ENCODE measurements around the gene GTPBP4. TPM values are rescaled to one million over a fixed set of nuclear protein-coding genes. Genes with fewer than 3 reads are reported as not detected.

Gene GTPBP4
- total RNA-seq, 1 donor from 2014 or later = 33.8 TPM

DNA sequence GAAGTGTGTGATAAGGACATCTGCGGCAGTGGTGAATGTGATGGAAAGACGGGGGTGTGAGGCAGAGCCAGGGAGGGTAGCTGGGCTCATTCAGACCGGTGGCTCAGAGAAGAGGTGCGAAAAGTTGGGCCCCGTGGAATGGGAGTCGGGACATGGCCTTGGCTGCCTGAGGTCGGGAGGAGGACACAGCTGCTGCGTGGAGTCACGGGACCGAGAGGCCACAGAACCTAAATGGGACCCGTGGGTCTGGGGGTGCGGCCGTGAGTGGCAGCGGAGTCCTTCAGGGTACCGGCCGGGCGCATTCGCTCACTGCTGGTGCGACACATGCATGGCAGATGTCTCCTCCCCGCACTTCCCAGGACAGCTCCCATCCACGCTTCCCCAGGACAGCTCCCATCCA, 33.8 kb upstream of the GTPBP4 start:
- peaks cover 12% of the 10 kb centered on the region for H3K27me3 ChIP-seq (ENCODE audit: low read depth)
- no peak overlapping the region for H3K4me3 ChIP-seq
- TF ChIP-seq, protein P1, sequence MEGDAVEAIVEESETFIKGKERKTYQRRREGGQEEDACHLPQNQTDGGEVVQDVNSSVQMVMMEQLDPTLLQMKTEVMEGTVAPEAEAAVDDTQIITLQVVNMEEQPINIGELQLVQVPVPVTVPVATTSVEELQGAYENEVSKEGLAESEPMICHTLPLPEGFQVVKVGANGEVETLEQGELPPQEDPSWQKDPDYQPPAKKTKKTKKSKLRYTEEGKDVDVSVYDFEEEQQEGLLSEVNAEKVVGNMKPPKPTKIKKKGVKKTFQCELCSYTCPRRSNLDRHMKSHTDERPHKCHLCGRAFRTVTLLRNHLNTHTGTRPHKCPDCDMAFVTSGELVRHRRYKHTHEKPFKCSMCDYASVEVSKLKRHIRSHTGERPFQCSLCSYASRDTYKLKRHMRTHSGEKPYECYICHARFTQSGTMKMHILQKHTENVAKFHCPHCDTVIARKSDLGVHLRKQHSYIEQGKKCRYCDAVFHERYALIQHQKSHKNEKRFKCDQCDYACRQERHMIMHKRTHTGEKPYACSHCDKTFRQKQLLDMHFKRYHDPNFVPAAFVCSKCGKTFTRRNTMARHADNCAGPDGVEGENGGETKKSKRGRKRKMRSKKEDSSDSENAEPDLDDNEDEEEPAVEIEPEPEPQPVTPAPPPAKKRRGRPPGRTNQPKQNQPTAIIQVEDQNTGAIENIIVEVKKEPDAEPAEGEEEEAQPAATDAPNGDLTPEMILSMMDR (IDR thresholded peaks at IDR 0.05; ENCODE audit: borderline replicate concordance) = no peak
- H3K9me3 ChIP-seq (replicated peaks) = no peaks in the 10 kb centered on the region
- intact Hi-C loops (cut with micrococcal nuclease) = no loop called here
- no peak for DNase-seq
- no peak overlapping the region for H3K27ac ChIP-seq (replicated peaks)
- no peaks in the 10 kb centered on the region for H3K36me3 ChIP-seq
- H3K4me1 ChIP-seq = no peaks in the 10 kb centered on the region

DNA sequence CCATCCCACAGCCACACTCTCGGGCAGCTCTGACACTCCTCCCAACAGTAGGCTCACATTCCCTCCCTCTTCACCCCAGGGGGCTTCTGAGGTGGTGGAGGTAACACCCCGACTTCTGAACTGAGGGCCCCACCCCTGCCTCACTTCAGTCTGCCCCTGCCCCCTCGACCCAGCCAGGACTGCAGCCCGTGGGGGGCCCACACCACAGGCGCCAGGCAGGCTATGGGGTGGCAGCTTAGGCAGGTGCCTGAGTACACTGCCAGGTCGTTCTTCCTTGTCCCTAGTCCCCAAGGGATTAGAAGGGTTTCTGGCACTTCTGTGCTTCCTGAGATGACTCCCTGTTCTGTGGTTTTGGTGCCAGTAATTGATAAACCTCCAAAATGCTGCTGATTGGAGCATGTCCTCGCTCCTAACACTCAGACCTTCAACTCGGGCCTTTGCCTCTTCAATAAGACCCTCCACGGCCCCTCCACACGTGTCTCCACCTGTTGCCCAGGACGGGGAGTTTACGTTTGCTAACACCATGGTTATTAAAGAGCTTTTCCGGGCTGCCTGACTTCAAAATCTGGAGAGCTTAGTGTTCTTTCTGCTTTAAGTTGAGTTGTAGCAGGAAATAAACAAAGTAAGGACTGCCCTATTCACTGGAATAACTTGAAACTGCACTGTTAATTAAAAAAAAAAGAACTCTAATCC, 33.0 kb upstream of the GTPBP4 start:
- Histone ChIP-seq H3K36me3 (no peaks in the 10 kb centered on the region), H3K27ac (replicated peaks) (no peak overlapping the region), H3K4me1 (no peaks in the 10 kb centered on the region), H3K9me3 (replicated peaks) (no peaks in the 10 kb centered on the region), H3K4me3 (no peak overlapping the region), H3K27me3 (ENCODE audit: low read depth) (peaks cover 12% of the 10 kb centered on the region)
- DNase-seq = no peak
- intact Hi-C loops (cut with micrococcal nuclease) = no loop called here
- TF ChIP-seq, protein P1 (IDR thresholded peaks at IDR 0.05; ENCODE audit: borderline replicate concordance) = no peak

DNA sequence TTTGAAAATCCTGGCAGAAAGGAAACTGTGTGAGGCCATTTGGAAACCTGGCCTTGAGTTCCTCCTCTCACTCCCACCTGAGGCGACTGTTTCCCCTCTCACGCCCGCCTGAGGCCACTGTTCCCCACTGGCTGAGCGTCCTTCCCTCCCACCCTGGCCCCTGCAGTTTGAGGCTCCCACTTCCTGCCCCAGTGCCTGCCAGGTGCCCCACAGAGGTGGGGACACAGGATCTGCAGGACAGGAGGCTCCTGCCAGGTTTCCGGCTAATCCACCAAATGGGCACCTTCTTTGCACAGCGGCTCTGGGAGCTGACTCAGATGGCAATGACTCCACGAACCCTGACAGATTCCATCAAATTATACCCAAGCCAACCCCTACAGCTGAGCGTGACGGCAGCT, 32.4 kb upstream of the GTPBP4 start:
- Histone ChIP-seq H3K9me3 (replicated peaks) (no peaks in the 10 kb centered on the region), H3K4me3 (no peak overlapping the region), H3K27ac (replicated peaks) (no peak overlapping the region), H3K27me3 (ENCODE audit: low read depth) (peaks cover 12% of the 10 kb centered on the region), H3K36me3 (no peaks in the 10 kb centered on the region), H3K4me1 (no peaks in the 10 kb centered on the region)
- DNase-seq = no peak
- TF ChIP-seq, protein P1 (IDR thresholded peaks at IDR 0.05; ENCODE audit: borderline replicate concordance) = no peak
- intact Hi-C loops (cut with micrococcal nuclease) = no loop called here

DNA sequence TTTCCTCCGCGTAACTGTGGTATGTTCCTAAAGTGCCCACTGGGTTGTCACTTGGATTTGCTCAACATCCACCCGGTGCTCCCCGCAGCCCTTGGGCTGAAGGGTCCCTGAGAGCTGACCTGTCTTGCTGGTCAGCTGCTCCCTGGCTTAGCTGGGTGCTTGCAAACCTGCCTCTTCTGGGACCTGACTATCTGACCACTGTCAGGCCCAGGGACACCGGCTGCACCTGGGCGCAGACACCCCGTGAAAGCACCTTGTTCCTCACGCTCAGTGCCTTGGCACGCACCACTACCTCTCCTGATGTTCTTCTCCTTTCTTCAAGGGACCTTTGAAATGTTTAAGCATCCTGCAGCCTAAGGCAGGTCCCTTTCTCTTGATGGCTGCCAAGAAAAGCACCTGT, 30.1 kb upstream of the GTPBP4 start:
- no peak overlapping the region for H3K4me3 ChIP-seq
- H3K36me3 ChIP-seq = no peaks in the 10 kb centered on the region
- no peaks in the 10 kb centered on the region for H3K9me3 ChIP-seq (replicated peaks)
- TF ChIP-seq, protein P1 (IDR thresholded peaks at IDR 0.05; ENCODE audit: borderline replicate concordance) = no peak
- intact Hi-C loops (cut with micrococcal nuclease) = no loop called here
- peaks cover 8% of the 10 kb centered on the region for H3K27me3 ChIP-seq (ENCODE audit: low read depth)
- H3K4me1 ChIP-seq = no peaks in the 10 kb centered on the region
- no peak for DNase-seq
- H3K27ac ChIP-seq (replicated peaks) = no peak overlapping the region

DNA sequence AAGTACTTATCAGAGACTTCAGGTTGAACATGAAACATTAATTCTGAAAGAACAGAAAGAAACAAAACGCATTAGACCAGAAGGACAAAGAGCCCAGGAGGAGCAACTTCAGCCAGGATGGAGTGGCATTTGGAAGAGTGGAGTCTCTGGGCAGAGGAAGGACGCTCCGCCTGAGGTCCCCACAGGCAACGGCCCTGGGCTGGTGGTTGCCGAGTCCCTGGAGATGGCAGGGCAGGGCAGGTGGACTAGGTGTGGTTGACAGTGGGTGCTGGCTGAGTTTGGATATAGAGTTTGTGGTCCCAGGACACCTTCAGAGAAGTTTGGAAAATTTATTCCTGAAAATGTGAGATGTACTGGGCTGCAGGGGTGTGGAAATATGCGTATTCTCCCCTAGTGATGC, 29.4 kb upstream of the GTPBP4 start:
- Histone ChIP-seq H3K27me3 (ENCODE audit: low read depth) (peaks cover 10% of the 10 kb centered on the region), H3K4me3 (no peak overlapping the region)

More for the DNA sequence above, 29.4 kb upstream of the GTPBP4 start:
- TF ChIP-seq, protein P1 (IDR thresholded peaks at IDR 0.05; ENCODE audit: borderline replicate concordance) = no peak
- no peak overlapping the region for H3K27ac ChIP-seq (replicated peaks)
- H3K4me1 ChIP-seq = no peaks in the 10 kb centered on the region
- no peaks in the 10 kb centered on the region for H3K9me3 ChIP-seq (replicated peaks)
- no peaks in the 10 kb centered on the region for H3K36me3 ChIP-seq
- no peak for DNase-seq
- intact Hi-C loops (cut with micrococcal nuclease) = no loop called here
